HepG2 (cell line): Measurements from ENCODE around the gene BMF. TPM values are rescaled to one million over a fixed set of nuclear protein-coding genes. Genes with fewer than 3 reads are reported as not detected.

ENCODE experiments used
- ARID2 ChIP-seq: sonication (generic); formaldehyde crosslinking; IDR thresholded peaks from 2 replicates; pipeline ENCODE4 v1.8.1; 2022; ENCODE audit warnings: mild to moderate bottlenecking, missing genetic modification reagents, borderline replicate concordance
- EEA1 ChIP-seq: sonication (generic); formaldehyde crosslinking; IDR thresholded peaks from 2 replicates; pipeline ENCODE4 v1.5.1; 2020; ENCODE audit warnings: mild to moderate bottlenecking, missing genetic modification reagents, borderline replicate concordance
- HNF4A ChIP-seq: sonication (generic); formaldehyde crosslinking; IDR thresholded peaks from 2 replicates; pipeline ENCODE4 v1.4.0; 2020; ENCODE audit warnings: missing genetic modification reagents
- PPARG ChIP-seq: conservative IDR thresholded peaks from 2 replicates; pipeline ENCODE4 v1.6.1; 2016; ENCODE audit warnings: missing biosample characterization, missing genetic modification reagents
- PTBP1 ChIP-seq: fragments of 200-400 bp; formaldehyde crosslinking; IDR thresholded peaks from 2 replicates; pipeline ENCODE4 v1.6.1; 2018; ENCODE audit warnings: low read length, low read depth; ENCODE audit not compliant: poor library complexity, severe bottlenecking
- RBAK ChIP-seq: sonication (generic); formaldehyde crosslinking; IDR thresholded peaks from 2 replicates; pipeline ENCODE4 v1.5.1; 2020; ENCODE audit warnings: mild to moderate bottlenecking, missing genetic modification reagents
- SMAD1 ChIP-seq: sonication (generic); formaldehyde crosslinking; IDR thresholded peaks from 2 replicates; pipeline ENCODE4 v1.4.0; 2020; ENCODE audit warnings: missing genetic modification reagents, low read depth, mild to moderate bottlenecking, borderline replicate concordance
- SOX13 ChIP-seq, 3 experiments: fragments of 450-650 bp in 1 of 3; sonication (generic) in 1 of 3; formaldehyde crosslinking in 1 of 3; IDR thresholded peaks in 2 of 3; conservative IDR thresholded peaks in 1 of 3; 2 replicates each; pipeline versions ENCODE4 v1.5.0 to v1.6.1; 2016 to 2020; ENCODE audit warnings: antibody characterized with exemption in 1 of 3, mild to moderate bottlenecking in 1 of 3, missing compliant biosample characterization in 1 of 3, missing genetic modification reagents in 1 of 3, moderate library complexity in 1 of 3
- ZBTB3 ChIP-seq: sonication (generic); formaldehyde crosslinking; IDR thresholded peaks from 2 replicates; pipeline ENCODE4 v1.4.0; 2020; ENCODE audit warnings: low read depth, mild to moderate bottlenecking, moderate library complexity, missing genetic modification reagents, borderline replicate concordance
- ZIK1 ChIP-seq: sonication (generic); formaldehyde crosslinking; IDR thresholded peaks from 2 replicates; pipeline ENCODE4 v1.5.0; 2020; ENCODE audit warnings: mild to moderate bottlenecking, low read depth, missing genetic modification reagents, borderline replicate concordance
- ZNF318 ChIP-seq: sonication (generic); formaldehyde crosslinking; IDR thresholded peaks from 2 replicates; pipeline ENCODE4 v1.4.0; 2020; ENCODE audit warnings: mild to moderate bottlenecking, missing genetic modification reagents
- ZNF333 ChIP-seq: sonication (generic); formaldehyde crosslinking; IDR thresholded peaks from 2 replicates; pipeline ENCODE4 v1.4.0; 2020; ENCODE audit warnings: mild to moderate bottlenecking, missing genetic modification reagents, borderline replicate concordance
- ZNF558 ChIP-seq: sonication (generic); formaldehyde crosslinking; IDR thresholded peaks from 2 replicates; pipeline ENCODE4 v1.9.0; 2022; ENCODE audit warnings: mild to moderate bottlenecking, missing genetic modification reagents, borderline replicate concordance
- ZNF687 ChIP-seq: sonication (generic); formaldehyde crosslinking; IDR thresholded peaks from 2 replicates; pipeline ENCODE4 v1.5.1; 2020; ENCODE audit warnings: mild to moderate bottlenecking, missing genetic modification reagents, moderate library complexity
- polyA plus RNA-seq, 8 experiments: library from polyadenylated mRNA; depleted of rRNA in 3 of 8; stranded (reverse) in 7 of 8; unstranded in 1 of 8; fragments of >200 nt; fragmentation: Illumina TruSeq in 4 of 8; extraction: Trizol in 4 of 8; gene quantifications; 2 replicates each; pipeline versions ENCODE4 v1.2.1 to v1.2.3, GENCODE V29; 2011 to 2016; ENCODE audit warnings: low read depth in 4 of 8, missing spikeins in 1 of 8, mixed read lengths in 1 of 8; ENCODE audit not compliant: insufficient read depth in 1 of 8
- total RNA-seq, 5 experiments: library from RNA; depleted of rRNA; stranded (reverse); fragments of >200 nt; fragmentation: Illumina TruSeq; extraction: Trizol; gene quantifications; 2 replicates each; pipeline ENCODE4 v1.2.3, GENCODE V29; 2016; ENCODE audit warnings: low read depth in 1 of 5

BMF gene
- total and polyA plus RNA-seq, 2 of the 13 experiments (the other 11 are each of a cell fraction or from before 2014, with no cell fraction given) = 8.7 to 15.9 TPM

GRCh38 chr15:40087991-40088928 lies 20.4 kb downstream of the BMF start (continued):
- TF ChIP-seq ZNF333 (CRISPR knock-in tag) (0 out of 2 replicates have a peak, but pooled peaks have one; percentile 53), ZIK1 (CRISPR knock-in tag) (peak; percentile 46; the same call in 1 of the 2 replicates), SMAD1 (CRISPR knock-in tag) (peak; percentile 61; the same call in 1 of the 2 replicates), ZNF318 (CRISPR knock-in tag) (peak; percentile 47; the same call in 1 of the 2 replicates), SOX13 (IDR thresholded peaks at IDR 0.05) (no peak), SOX13 (CRISPR knock-in tag; conservative IDR thresholded peaks at IDR 0.05 in 1 of 2, IDR thresholded peaks at IDR 0.05 in 1 of 2) (peak in 1 of 2 experiments; percentile 86; a peak in 2 of 4 replicates), ZBTB3 (CRISPR knock-in tag) (peak; percentile 82; the same call in 1 of the 2 replicates), ARID2 (no peak), PPARG (CRISPR knock-in tag) (0 out of 2 replicates have a peak, but pooled peaks have one; percentile 46), RBAK (CRISPR knock-in tag) (no peak), ZNF687 (CRISPR knock-in tag) (peak; percentile 95), EEA1 (CRISPR knock-in tag) (no peak), ZNF558 (no peak), PTBP1 (no peak), HNF4A (CRISPR knock-in tag) (peak; percentile 94)
